Measurements from ENCODE around the gene DTNB.

The DTNB gene

DNA sequence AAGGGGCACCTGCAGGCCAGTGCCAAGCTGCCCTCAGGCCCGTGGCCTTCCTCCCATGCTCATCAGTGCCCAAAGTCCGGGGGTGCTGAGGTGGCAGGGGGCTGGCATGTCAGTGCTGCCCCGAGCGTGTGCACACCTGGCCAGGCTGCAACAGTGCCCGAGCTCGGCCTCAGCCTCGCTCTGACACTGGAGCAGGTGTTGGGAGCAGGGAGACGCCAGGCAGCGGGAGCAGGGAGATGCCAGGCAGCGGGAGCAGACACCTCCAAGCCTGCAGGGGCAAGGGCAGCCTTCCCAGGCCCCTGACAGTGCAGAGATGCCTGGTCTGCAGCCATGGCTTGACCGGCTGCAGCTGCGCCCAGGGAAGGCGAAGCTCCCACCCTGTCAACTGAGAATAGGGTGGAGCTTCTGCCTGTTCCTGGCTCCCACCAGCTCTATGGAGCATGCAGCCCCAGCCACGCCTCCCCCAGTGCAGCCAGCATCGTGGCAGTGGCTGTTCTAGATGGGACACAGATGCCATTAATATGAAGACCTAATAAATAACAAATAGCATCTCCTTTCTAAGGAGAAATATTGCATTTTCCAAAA, 82.4 kb downstream of the DTNB start:
- no peak for DNase-seq (ENCODE audit: low spot score)
- TF ChIP-seq, protein P1, sequence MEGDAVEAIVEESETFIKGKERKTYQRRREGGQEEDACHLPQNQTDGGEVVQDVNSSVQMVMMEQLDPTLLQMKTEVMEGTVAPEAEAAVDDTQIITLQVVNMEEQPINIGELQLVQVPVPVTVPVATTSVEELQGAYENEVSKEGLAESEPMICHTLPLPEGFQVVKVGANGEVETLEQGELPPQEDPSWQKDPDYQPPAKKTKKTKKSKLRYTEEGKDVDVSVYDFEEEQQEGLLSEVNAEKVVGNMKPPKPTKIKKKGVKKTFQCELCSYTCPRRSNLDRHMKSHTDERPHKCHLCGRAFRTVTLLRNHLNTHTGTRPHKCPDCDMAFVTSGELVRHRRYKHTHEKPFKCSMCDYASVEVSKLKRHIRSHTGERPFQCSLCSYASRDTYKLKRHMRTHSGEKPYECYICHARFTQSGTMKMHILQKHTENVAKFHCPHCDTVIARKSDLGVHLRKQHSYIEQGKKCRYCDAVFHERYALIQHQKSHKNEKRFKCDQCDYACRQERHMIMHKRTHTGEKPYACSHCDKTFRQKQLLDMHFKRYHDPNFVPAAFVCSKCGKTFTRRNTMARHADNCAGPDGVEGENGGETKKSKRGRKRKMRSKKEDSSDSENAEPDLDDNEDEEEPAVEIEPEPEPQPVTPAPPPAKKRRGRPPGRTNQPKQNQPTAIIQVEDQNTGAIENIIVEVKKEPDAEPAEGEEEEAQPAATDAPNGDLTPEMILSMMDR (IDR thresholded peaks at IDR 0.05; ENCODE audit: borderline replicate concordance, control extremely low read depth, extremely low read depth, insufficient read depth, missing control alignments), result no peak
- in situ Hi-C loops (cut with MboI; ENCODE audit: low sequenced_read_pairs, unreplicated experiment), result no loop called here

DNA sequence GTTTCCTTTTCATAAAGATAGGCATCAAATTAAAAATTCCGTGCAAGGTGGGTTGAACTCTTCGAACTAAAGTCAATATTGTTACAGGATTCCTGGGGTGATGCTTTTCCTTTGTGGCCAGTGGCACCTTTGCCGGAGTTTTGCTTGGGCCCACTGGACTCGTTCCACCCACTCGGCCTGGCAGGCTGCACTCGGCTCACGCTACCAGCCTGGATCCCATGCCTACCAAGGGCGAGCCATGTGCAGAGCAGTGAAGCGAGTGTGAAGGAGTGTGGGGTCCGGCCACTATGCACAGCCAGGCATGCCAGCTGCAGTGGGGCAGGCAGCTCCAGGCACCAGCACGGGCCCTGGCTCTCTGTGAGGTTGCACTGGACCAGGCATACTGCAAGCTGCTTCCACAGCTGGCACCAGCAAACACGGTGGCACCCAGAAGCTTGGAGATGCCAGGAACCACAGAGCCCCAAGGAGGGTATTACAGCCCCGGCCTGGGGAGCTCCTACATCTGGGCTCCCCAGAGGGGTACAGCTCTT, 83.6 kb downstream of the DTNB start:
- in situ Hi-C loops (cut with MboI; ENCODE audit: low sequenced_read_pairs, unreplicated experiment), result no loop called here
- no peak for DNase-seq (ENCODE audit: low spot score)
- TF ChIP-seq, protein P1 (IDR thresholded peaks at IDR 0.05; ENCODE audit: borderline replicate concordance, control extremely low read depth, extremely low read depth, insufficient read depth, missing control alignments), result no peak

DNA sequence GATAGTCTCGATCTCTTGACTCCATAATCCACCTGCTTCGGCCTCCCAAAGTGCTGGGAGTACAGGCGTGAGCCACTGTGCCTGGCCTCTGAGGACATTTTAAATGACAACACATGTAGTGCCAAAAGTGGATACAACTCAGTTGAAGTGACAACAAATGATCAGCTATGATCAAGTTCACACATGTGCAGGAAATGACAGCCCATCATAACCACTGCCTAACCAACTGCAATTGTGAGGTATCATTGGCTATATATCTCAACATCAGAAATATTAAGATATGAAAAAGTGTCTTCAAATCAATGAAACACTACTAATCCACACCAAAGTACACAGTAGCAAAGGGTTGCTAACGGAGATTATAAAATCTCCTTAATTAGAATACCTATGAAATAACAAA, 84.8 kb downstream of the DTNB start:
- in situ Hi-C loops (cut with MboI; ENCODE audit: low sequenced_read_pairs, unreplicated experiment), result no loop called here
- DNase-seq (ENCODE audit: low spot score), result no peak
- TF ChIP-seq, protein P1 (IDR thresholded peaks at IDR 0.05; ENCODE audit: borderline replicate concordance, control extremely low read depth, extremely low read depth, insufficient read depth, missing control alignments), result no peak

DNA sequence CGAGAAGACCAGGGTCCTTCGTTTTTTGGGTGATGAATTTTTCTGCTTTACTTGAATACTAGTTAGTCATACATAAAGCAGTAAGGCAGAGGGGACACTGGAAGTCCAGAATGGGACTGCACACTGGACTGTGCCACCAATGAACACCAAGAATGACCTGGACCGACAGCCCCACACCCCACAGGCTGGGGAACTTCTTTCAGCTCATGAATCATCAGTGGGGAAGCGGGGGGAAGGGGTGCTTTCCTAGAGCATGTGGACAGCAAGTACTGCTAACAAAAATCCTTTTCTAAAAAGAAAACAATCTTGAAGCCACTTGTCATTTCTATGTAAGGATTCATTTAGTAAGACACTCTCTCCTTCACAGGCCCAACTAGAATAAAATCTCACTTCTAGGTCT, 86.0 kb downstream of the DTNB start:
- peak; percentile 32 for DNase-seq (ENCODE audit: low spot score)
- in situ Hi-C loops (cut with MboI; ENCODE audit: low sequenced_read_pairs, unreplicated experiment), result no loop called here
- TF ChIP-seq, protein P1 (IDR thresholded peaks at IDR 0.05; ENCODE audit: borderline replicate concordance, control extremely low read depth, extremely low read depth, insufficient read depth, missing control alignments), result no peak

DNA sequence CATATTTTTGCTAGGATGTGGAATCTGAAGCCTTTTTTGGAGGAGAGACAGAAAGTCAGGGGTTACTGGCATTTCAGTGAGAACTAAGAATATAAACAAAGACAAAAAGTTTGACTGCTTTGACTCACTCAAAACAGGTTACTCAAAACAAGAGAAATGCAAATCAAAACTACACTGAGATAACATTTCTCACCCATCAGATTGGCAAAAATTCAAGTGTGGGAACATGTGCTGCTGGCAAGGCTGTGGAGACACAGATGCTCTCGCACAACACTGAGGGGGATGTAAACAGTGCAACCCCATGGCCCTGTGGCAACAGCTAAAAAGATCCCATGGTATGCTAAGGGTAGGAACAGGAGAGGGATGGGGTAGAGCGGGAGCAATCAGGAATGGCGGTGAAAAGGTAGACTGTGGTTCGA, 86.6 kb downstream of the DTNB start:
- TF ChIP-seq, protein P1 (IDR thresholded peaks at IDR 0.05; ENCODE audit: borderline replicate concordance, control extremely low read depth, extremely low read depth, insufficient read depth, missing control alignments), result no peak
- in situ Hi-C loops (cut with MboI; ENCODE audit: low sequenced_read_pairs, unreplicated experiment), result no loop called here
- DNase-seq (ENCODE audit: low spot score), result peak; percentile 64

DNA sequence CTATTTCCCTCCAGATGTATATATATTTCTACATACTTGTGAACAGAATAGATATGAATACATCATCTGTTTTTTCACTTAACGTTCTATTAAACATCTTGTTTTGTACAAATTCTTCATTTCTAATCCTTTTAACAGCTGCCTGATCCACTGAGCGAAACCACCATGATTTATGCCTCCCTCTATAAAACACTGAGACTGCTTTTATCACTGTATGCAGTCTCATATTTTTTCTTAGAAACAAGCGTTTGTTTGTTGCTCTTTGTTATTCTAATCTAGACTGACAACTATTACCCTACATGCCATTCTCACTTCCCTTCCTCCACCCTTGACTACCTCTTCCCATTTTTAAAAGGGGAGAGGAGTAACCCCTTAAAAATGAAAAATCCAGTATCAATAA, 88.2 kb downstream of the DTNB start:
- TF ChIP-seq, protein P1 (IDR thresholded peaks at IDR 0.05; ENCODE audit: borderline replicate concordance, control extremely low read depth, extremely low read depth, insufficient read depth, missing control alignments), result no peak
- no peak for DNase-seq (ENCODE audit: low spot score)
- in situ Hi-C loops (cut with MboI; ENCODE audit: low sequenced_read_pairs, unreplicated experiment), result no loop called here
